ENCODE results near the gene DNAJC4. TPM values are rescaled to one million over a fixed set of nuclear protein-coding genes. Genes with fewer than 3 reads are reported as not detected.

DNAJC4 gene
- total and polyA plus RNA-seq, 2 of the 8 experiments (the other 6 are each of a cell fraction or from before 2014, with no cell fraction given), result 14.6 to 31.0 TPM

- no peak overlapping the region for H3K23ac ChIP-seq (ENCODE audit: insufficient read length)
- H4K5ac ChIP-seq (ENCODE audit: insufficient read length, low read depth, low read length), result no peak overlapping the region
- no peak overlapping the region for H2BK20ac ChIP-seq (ENCODE audit: low read length)
- H3K4me2 ChIP-seq (ENCODE audit: insufficient read depth in 1 of 2, low read depth in 2 of 2, low read length in 2 of 2), result no peak overlapping the region
- H3K27ac ChIP-seq (ENCODE audit: low read depth, low read length), result no peak overlapping the region
- peaks cover 10% of the 10 kb centered on the region; the same call in 1 of the 2 replicates for H3K23me2 ChIP-seq (ENCODE audit: low read depth, low read length)
- no peak for FAIRE-seq
- H3K4ac ChIP-seq (replicated peaks; ENCODE audit: insufficient read length, low read depth, low read length), result no peak overlapping the region
- H3K56ac ChIP-seq (replicated peaks; ENCODE audit: insufficient read length, low read depth, low read length), result no peak overlapping the region
- no peak overlapping the region for H3K9ac ChIP-seq (replicated peaks in 1 of 4; ENCODE audit: extremely low read depth in 1 of 4, low read depth in 3 of 4, low read length in 3 of 4)
- POLR2A ChIA-PET (ENCODE audit: partially characterized antibody), result interaction anchor here (0.7 to 7.1 kb wide), 3 partner anchors 11 to 24 kb away, joined by 3 to 101 read pairs (median 36); partner anchors contain the start of gene PPP1R14B
- no peak overlapping the region for H2AK5ac ChIP-seq (ENCODE audit: low read depth, low read length)
- no peak overlapping the region for H2AFZ ChIP-seq (ENCODE audit: low read length)
- CTCF ChIA-PET (ENCODE audit: partially characterized antibody), result interaction anchor here (0.6 to 5.9 kb wide), 5 partner anchors 10 to 381 kb away, joined by 3 to 62 read pairs (median 4); partner anchors contain the start of gene FERMT3
- peaks cover 0 to 23% of the 10 kb centered on the region in 2 experiments; a peak in 1 of 4 replicates for H3K79me2 ChIP-seq (ENCODE audit: control insufficient read depth in 1 of 2, insufficient read depth in 2 of 2, low read length in 2 of 2)
- no peak for TF ChIP-seq NRF1 (IDR thresholded peaks at IDR 0.05; ENCODE audit: low read depth, low read length)
- peaks cover 0 to 12% (median 8%) of the 10 kb centered on the region in 4 experiments; a peak in 5 of 7 replicates for H3K4me1 ChIP-seq (replicated peaks in 1 of 4; ENCODE audit: control insufficient read depth in 3 of 4, insufficient read depth in 4 of 4, low read length in 3 of 4)
- H3K14ac ChIP-seq (ENCODE audit: insufficient read length), result no peak overlapping the region
- 94% methylated on average over 29 of the region's 35 CpGs; no CpG with 5 or more reads in 1 of the 2 experiments for WGBS, 2 experiments (ENCODE audit: extremely low coverage in 1 of 2, insufficient coverage in 1 of 2, insufficient read length in 1 of 2, insufficient replicate concordance in 2 of 2, low coverage in 1 of 2, low lambda C conversion rate in 2 of 2, missing lambda C conversion rate in 1 of 2)
- no peak overlapping the region for H4K8ac ChIP-seq (ENCODE audit: extremely low read depth, insufficient read depth, low read length)
- H3K27me3 ChIP-seq (replicated peaks in 1 of 4; ENCODE audit: control insufficient read depth in 3 of 4, extremely low read depth in 1 of 4, insufficient read depth in 3 of 4, low read length in 3 of 4), result no peaks in the 10 kb centered on the region
- H3K79me1 ChIP-seq (ENCODE audit: low read depth, low read length), result peaks cover 2% of the 10 kb centered on the region; the same call in 1 of the 2 replicates
- H2BK120ac ChIP-seq (replicated peaks; ENCODE audit: low read depth, low read length), result no peak overlapping the region
- H2BK12ac ChIP-seq (ENCODE audit: low read depth, low read length), result no peak overlapping the region
- H2BK15ac ChIP-seq (ENCODE audit: low read length), result no peak overlapping the region
- H4K91ac ChIP-seq (replicated peaks; ENCODE audit: insufficient read length, low read length), result no peak overlapping the region
- H3K4me3 ChIP-seq (ENCODE audit: extremely low read depth in 1 of 4, insufficient read depth in 2 of 4, low read depth in 3 of 4, low read length in 4 of 4), result no peak overlapping the region
- H3K18ac ChIP-seq (ENCODE audit: extremely low read depth, low read length), result no peak overlapping the region
- no peak for DNase-seq (ENCODE audit: low read depth in 1 of 2, low spot score in 2 of 2)
- peaks cover 10 to 24% of the 10 kb centered on the region in 2 experiments for H4K20me1 ChIP-seq (replicated peaks in 1 of 2; ENCODE audit: control insufficient read depth in 1 of 2, insufficient read depth in 2 of 2, low read length in 2 of 2)
- peaks cover 20 to 54% (median 33%) of the 10 kb centered on the region in 4 experiments for H3K36me3 ChIP-seq (ENCODE audit: control insufficient read depth in 2 of 4, insufficient read depth in 4 of 4, low read length in 3 of 4)
- no peaks in the 10 kb centered on the region for H3K9me3 ChIP-seq (ENCODE audit: insufficient read depth in 2 of 2, low read depth in 1 of 2, low read length in 1 of 2)
- H2BK5ac ChIP-seq (ENCODE audit: low read depth, low read length), result no peak overlapping the region
Observed at GRCh38 chr11:64255135-64256128, 25.1 kb downstream of the DNAJC4 start.

Data from H1 (cell line).